SK-N-SH (cell line): Measurements from ENCODE around the gene KRT13. TPM values are rescaled to one million over a fixed set of nuclear protein-coding genes. Genes with fewer than 3 reads are reported as not detected.

Experiments used
- CTCF ChIA-PET: fragments of 300-600, 350-600 bp; formaldehyde crosslinking; extraction: SDS; loops from one replicate; lab custom pipeline; 2021; lab: Yijun Ruan, JAX
- POLR2A ChIA-PET: fragments of 350-600 bp; sonication (Branson Sonifier 250); formaldehyde crosslinking; extraction: SDS; loops from one replicate; lab custom pipeline; 2020; ENCODE audit warnings: antibody characterized with exemption, inconsistent platforms; lab: Yijun Ruan, JAX
- DNase-seq: peaks from one replicate; pipeline ENCODE4 v3.0.0; 2012
- H2AFZ ChIP-seq: fragments of 200-600 bp; sonication (generic); 2 replicates; pipeline ENCODE4 v1.8.1; 2016; ENCODE audit warnings: antibody characterized with exemption, mild to moderate bottlenecking, low read depth
- H3F3A ChIP-seq: fragments of 200-600 bp; sonication (generic); replicated peaks from 2 replicates; pipeline ENCODE3; 2016; ENCODE audit warnings: antibody characterized with exemption, mild to moderate bottlenecking; ENCODE audit not compliant: insufficient read depth
- H3K27ac ChIP-seq, 2 experiments: fragments of 200-500 bp in 1 of 2; fragments of 200-600 bp in 1 of 2; sonication (Bioruptor generic) in 1 of 2; sonication (generic), shearing (Covaris generic) in 1 of 2; 2 replicates each; pipeline versions ENCODE4 v1.5.1 to v1.6.1; 2014 to 2016; ENCODE audit warnings: low read depth in 2 of 2, inconsistent platforms in 1 of 2, low read length in 1 of 2, mild to moderate bottlenecking in 1 of 2, mixed read lengths in 1 of 2
- H3K27me3 ChIP-seq: fragments of 200-600 bp; sonication (generic), shearing (Covaris generic); 2 replicates; pipeline ENCODE4 v1.6.1; 2016; ENCODE audit warnings: mixed run types; ENCODE audit not compliant: insufficient read depth
- H3K36me3 ChIP-seq, 2 experiments: fragments of 200-500 bp in 1 of 2; fragments of 200-600 bp in 1 of 2; sonication (Bioruptor generic) in 1 of 2; sonication (generic) in 1 of 2; replicated peaks in 1 of 2; 2 replicates each; pipeline versions ENCODE3 to v1.5.1; 2014 to 2016; ENCODE audit warnings: low read length in 1 of 2, mild to moderate bottlenecking in 1 of 2; ENCODE audit not compliant: insufficient read depth in 2 of 2, control insufficient read depth in 1 of 2
- H3K4me1 ChIP-seq, 2 experiments: fragments of 200-500 bp in 1 of 2; fragments of 200-600 bp in 1 of 2; sonication (Bioruptor generic) in 1 of 2; sonication (generic), shearing (Covaris generic) in 1 of 2; 2 replicates each; pipeline versions ENCODE4 v1.5.1 to v1.6.1; 2014 to 2016; ENCODE audit warnings: low read depth in 1 of 2, low read length in 1 of 2, mixed run types in 1 of 2; ENCODE audit not compliant: insufficient read depth in 2 of 2, control insufficient read depth in 1 of 2
- H3K4me2 ChIP-seq: fragments of 200-600 bp; sonication (generic), shearing (Covaris generic); 2 replicates; pipeline ENCODE4 v1.6.1; 2017; ENCODE audit warnings: mixed run types
- H3K4me3 ChIP-seq, 2 experiments: fragments of 200-500 bp in 1 of 2; fragments of 200-600 bp in 1 of 2; sonication (Bioruptor generic) in 1 of 2; sonication (generic), shearing (Covaris generic) in 1 of 2; 2 replicates each; pipeline versions ENCODE4 v1.5.1 to v1.8.1; 2014 to 2016; ENCODE audit warnings: low read depth in 2 of 2, inconsistent platforms in 1 of 2, low read length in 1 of 2, mild to moderate bottlenecking in 1 of 2, mixed read lengths in 1 of 2, moderate library complexity in 1 of 2
- H3K79me2 ChIP-seq: fragments of 200-600 bp; sonication (generic); 2 replicates; pipeline ENCODE4 v1.8.1; 2017; ENCODE audit warnings: mild to moderate bottlenecking; ENCODE audit not compliant: insufficient read depth
- H3K9ac ChIP-seq: fragments of 200-600 bp; sonication (generic); 2 replicates; pipeline ENCODE4 v1.6.1; 2017; ENCODE audit warnings: mixed run types
- H3K9me2 ChIP-seq: fragments of 200-600 bp; sonication (generic); 2 replicates; pipeline ENCODE4 v1.6.1; 2017; ENCODE audit warnings: mixed run types
- H3K9me3 ChIP-seq: fragments of 200-600 bp; sonication (generic); 2 replicates; pipeline ENCODE4 v1.6.1; 2017; ENCODE audit warnings: mixed run types, mild to moderate bottlenecking, moderate library complexity
- H4K20me1 ChIP-seq: fragments of 200-600 bp; sonication (generic); 2 replicates; pipeline ENCODE4 v1.6.1; 2017; ENCODE audit warnings: mild to moderate bottlenecking, mixed run types; ENCODE audit not compliant: insufficient read depth
- CHD2 ChIP-seq: fragments of 150-350 bp; IDR thresholded peaks from 2 replicates; pipeline ENCODE4 v1.6.1; 2018; ENCODE audit warnings: low read length; ENCODE audit not compliant: partially characterized antibody
- CTCF ChIP-seq: fragments of 200-600 bp; sonication (generic); IDR thresholded peaks from 2 replicates; pipeline ENCODE4 v1.6.1; 2017; ENCODE audit warnings: antibody characterized with exemption, mild to moderate bottlenecking, moderate library complexity
- EP300 ChIP-seq, 2 experiments: IDR thresholded peaks; 2 replicates each; pipeline versions ENCODE4 v1.4.0 to v1.6.1; 2012; ENCODE audit warnings: borderline replicate concordance in 1 of 2, low read depth in 1 of 2, low read length in 1 of 2
- FOSL2 ChIP-seq: IDR thresholded peaks from 2 replicates; pipeline ENCODE4 v1.4.0; 2012; ENCODE audit warnings: low read depth, mild to moderate bottlenecking, moderate library complexity, borderline replicate concordance
- FOXM1 ChIP-seq: IDR thresholded peaks from 2 replicates; pipeline ENCODE4 v1.4.0; 2012; ENCODE audit warnings: low read depth, mild to moderate bottlenecking
- GATA2 ChIP-seq: sonication (generic); formaldehyde crosslinking; IDR thresholded peaks from 2 replicates; pipeline ENCODE4 v1.5.0; 2020; ENCODE audit warnings: mild to moderate bottlenecking, missing genetic modification reagents
- JUND ChIP-seq: IDR thresholded peaks from 2 replicates; pipeline ENCODE4 v1.4.0; 2012
- MEF2A ChIP-seq: IDR thresholded peaks from 2 replicates; pipeline ENCODE4 v1.4.0; 2012; ENCODE audit warnings: low read depth, borderline replicate concordance
- MXI1 ChIP-seq: IDR thresholded peaks from 2 replicates; pipeline ENCODE4 v1.6.1; 2012; ENCODE audit warnings: mild to moderate bottlenecking, low read depth, low read length, improper control_type of control experiment
- NFIC ChIP-seq: IDR thresholded peaks from 2 replicates; pipeline ENCODE4 v1.4.0; 2012; ENCODE audit warnings: borderline replicate concordance
- NRF1 ChIP-seq: IDR thresholded peaks from 2 replicates; pipeline ENCODE4 v1.6.1; 2012; ENCODE audit warnings: low read depth, mild to moderate bottlenecking, low read length
- PBX3 ChIP-seq: IDR thresholded peaks from 2 replicates; pipeline ENCODE4; 2012
- RXRA ChIP-seq: IDR thresholded peaks from 2 replicates; pipeline ENCODE4 v1.4.0; 2012; ENCODE audit warnings: low read depth, mild to moderate bottlenecking, borderline replicate concordance
- SMC3 ChIP-seq: IDR thresholded peaks from 2 replicates; pipeline ENCODE4 v1.6.1; 2012; ENCODE audit warnings: low read depth, low read length, improper control_type of control experiment
- TAF1 ChIP-seq: IDR thresholded peaks from 2 replicates; pipeline ENCODE4 v1.6.1; 2012; ENCODE audit warnings: low read depth, mild to moderate bottlenecking, low read length, moderate library complexity, borderline replicate concordance
- TCF12 ChIP-seq: IDR thresholded peaks from 2 replicates; pipeline ENCODE4 v1.4.0; 2012
- TEAD4 ChIP-seq: IDR thresholded peaks from 2 replicates; pipeline ENCODE4 v1.4.0; 2012; ENCODE audit warnings: mild to moderate bottlenecking, borderline replicate concordance; ENCODE audit not compliant: insufficient read depth
- USF1 ChIP-seq: IDR thresholded peaks from 2 replicates; pipeline ENCODE4 v1.4.0; 2012; ENCODE audit warnings: low read depth, borderline replicate concordance
- WGBS: methylation state at CpG from one replicate; pipeline ENCODE4 v1.1.6; 2017; ENCODE audit warnings: low lambda C conversion rate; 5-methylcytosine and 5-hydroxymethylcytosine counted together
- polyA plus RNA-seq, 3 experiments: library from polyadenylated mRNA; depleted of rRNA; stranded (reverse); fragments of >200 nt; gene quantifications; 2 replicates each; pipeline ENCODE4 v1.2.3, GENCODE V29; 2012
- TF ChIP-seq, protein P1 (sequence below): IDR thresholded peaks from 2 replicates; pipeline ENCODE4 v1.4.0; 2012; ENCODE audit warnings: low read depth

Gene KRT13
- polyA plus RNA-seq, 1 of the 3 experiments (the other 2 are of a cell fraction): 0.39 TPM

- 0 out of 2 replicates have a peak, but pooled peaks have one; percentile 16 for TF ChIP-seq NRF1
These were observed 43.6 kb upstream of the KRT13 start (continued) for GRCh38 chr17:41548844-41549595.

- Histone ChIP-seq H3K4me3 (peak overlapping the region in 1 of 2 experiments; percentile 8; a peak in 2 of 4 replicates), H3K9me2 (no peaks in the 10 kb centered on the region), H3K27ac (peak overlapping the region; percentile 85 to 86), H3K27me3 (no peaks in the 10 kb centered on the region), H3K9me3 (no peaks in the 10 kb centered on the region), H4K20me1 (no peaks in the 10 kb centered on the region), H2AFZ (peak overlapping the region; percentile 78), H3K79me2 (no peaks in the 10 kb centered on the region), H3K36me3 (no peaks in the 10 kb centered on the region)
- peak; percentile 67 for DNase-seq
- CTCF ChIA-PET: interaction anchor here (0.5 to 25.5 kb wide), 125 partner anchors 8 to 990 kb away, joined by 3 to 646 read pairs (median 6); partner anchors contain the start of genes KRT12, KRT13, KRT15 and KRT17
- TF ChIP-seq USF1 (no peak; the same call in 1 of the 2 replicates), NFIC (peak; percentile 97), JUND (peak; percentile 96), EP300 (IDR thresholded peaks at IDR 0.05; ENCODE audit: borderline replicate concordance in 1 of 2, low read depth in 1 of 2, low read length in 1 of 2) (peak in 1 of 2 experiments; percentile 92; a peak in 1 of 4 replicates), GATA2 (CRISPR knock-in tag) (peak; percentile 44; the same call in 1 of the 2 replicates), CTCF (no peak), RXRA (peak; percentile 98), CHD2 (no peak), FOSL2 (peak; percentile 98), MXI1 (0 out of 2 replicates have a peak, but pooled peaks have one; percentile 16), FOXM1 (peak; percentile 49; the same call in 1 of the 2 replicates), TAF1 (no peak), SMC3 (no peak), TEAD4 (0 out of 2 replicates have a peak, but pooled peaks have one; percentile 43), TCF12 (peak; percentile 89), MEF2A (no peak), PBX3 (peak; percentile 67)
- TF ChIP-seq, protein P1, sequence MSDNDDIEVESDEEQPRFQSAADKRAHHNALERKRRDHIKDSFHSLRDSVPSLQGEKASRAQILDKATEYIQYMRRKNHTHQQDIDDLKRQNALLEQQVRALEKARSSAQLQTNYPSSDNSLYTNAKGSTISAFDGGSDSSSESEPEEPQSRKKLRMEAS: peak; percentile 95
- TF ChIP-seq, all 33 proteins: peak for 12
- 33% methylated on average over 23 of the region's 23 CpGs for WGBS
- Histone ChIP-seq H3K4me2 (peak overlapping the region; percentile 63), H3K4me1 (peaks cover 17 to 30% of the 10 kb centered on the region in 2 experiments; a peak in 3 of 4 replicates), H3K9ac (peak overlapping the region; percentile 62), H3F3A (peaks cover 19% of the 10 kb centered on the region)
- POLR2A ChIA-PET: interaction anchor here (0.8 to 2.0 kb wide), 8 partner anchors 18 to 121 kb away, joined by 3 to 10 read pairs (median 5); partner anchors contain the start of gene KRT15
These were observed 42.8 kb upstream of the KRT13 start for GRCh38 chr17:41547921-41548843.
